ENCODE measurements around the gene GOT2.
"Not testable (repeated sequence)": the region's sequence is repeated elsewhere in the genome, so short reads cannot be mapped to it uniquely, and the experiment has no call there.

Gene GOT2

GRCh38 chr16:58727028-58727781 lies 6.9 kb downstream of the GOT2 start:
- no peak overlapping the region for H3K4me3 ChIP-seq
- no peak overlapping the region for H3K27ac ChIP-seq

- no peak overlapping the region for H3K4me3 ChIP-seq
- H3K27ac ChIP-seq = no peak overlapping the region
These were observed 11.0 kb downstream of the GOT2 start for GRCh38 chr16:58723109-58723508.

DNA sequence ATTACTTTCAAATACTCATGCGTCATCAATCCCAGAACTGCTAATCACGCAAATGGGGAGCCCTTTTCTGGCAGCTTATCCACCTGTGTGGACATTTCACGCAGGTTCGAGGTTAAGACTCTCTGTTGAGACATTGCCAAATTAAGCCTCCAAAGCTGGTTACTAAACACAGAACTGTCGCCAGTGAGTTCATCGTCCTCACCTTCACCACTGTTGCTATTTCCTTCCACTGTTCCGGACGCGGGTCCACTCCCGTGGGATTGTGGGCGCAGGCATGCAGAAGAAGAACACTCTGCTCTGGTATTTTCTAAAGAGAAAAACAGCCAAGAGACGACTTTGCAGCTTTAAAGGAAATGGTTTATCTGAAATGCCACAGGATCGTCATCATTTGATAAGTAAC lies 16.1 kb downstream of the GOT2 start:
- Histone ChIP-seq H3K4me3 (no peak overlapping the region), H3K27ac (no peak overlapping the region)

DNA sequence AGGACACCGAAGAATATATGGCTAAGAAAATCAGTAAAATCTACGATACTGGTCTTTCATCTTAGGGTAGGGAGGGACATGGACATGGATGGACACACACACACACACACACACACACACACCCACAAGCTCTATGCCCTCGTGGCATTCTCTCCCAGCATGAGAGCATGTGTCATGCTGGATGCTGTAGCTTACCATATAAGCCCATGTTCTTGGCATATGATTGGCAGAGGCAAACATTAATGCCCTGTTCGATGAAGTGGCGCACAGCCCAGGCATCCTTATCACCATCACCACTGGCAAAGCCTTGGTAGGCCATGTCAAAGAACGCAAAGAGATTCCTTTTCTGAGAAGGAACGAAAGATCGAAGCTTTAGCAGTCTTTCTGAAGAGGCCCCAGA lies 17.6 kb downstream of the GOT2 start:
- no peak overlapping the region for H3K27ac ChIP-seq
- H3K4me3 ChIP-seq = no peak overlapping the region

GRCh38 chr16:58713742-58714141 lies 20.4 kb downstream of the GOT2 start:
- no peak overlapping the region for H3K27ac ChIP-seq

GRCh38 chr16:58709333-58709732 lies 24.8 kb downstream of the GOT2 start:
- Histone ChIP-seq H3K27ac (no peak overlapping the region), H3K4me3 (no peak overlapping the region)

More at GRCh38 chr16:58713742-58714141, 20.4 kb downstream of the GOT2 start:
- no peak overlapping the region for H3K4me3 ChIP-seq

DNA sequence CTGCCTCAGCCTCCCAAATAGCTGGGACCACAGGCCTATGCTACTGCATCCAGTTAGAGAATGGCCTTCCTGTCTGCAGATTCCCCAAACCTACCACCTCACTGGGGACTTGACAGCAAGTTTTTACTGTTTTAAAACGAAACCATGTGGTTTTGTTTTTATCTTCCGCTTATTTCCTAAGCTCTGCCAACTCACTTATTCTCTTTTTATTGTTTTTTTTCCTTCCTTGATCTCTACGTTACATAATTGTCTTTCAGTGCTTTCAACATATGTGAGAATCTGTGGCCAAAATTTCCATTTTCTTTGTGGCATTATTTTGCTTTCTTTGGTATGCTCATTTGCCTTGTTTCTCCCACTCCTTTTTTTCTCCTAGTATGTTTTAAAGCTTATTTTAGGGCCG lies 35.0 kb downstream of the GOT2 start:
- no peak overlapping the region for H3K27ac ChIP-seq
- no peak overlapping the region for H3K4me3 ChIP-seq

GRCh38 chr16:58695368-58695767 lies 38.7 kb downstream of the GOT2 start:
- Histone ChIP-seq H3K4me3 (no peak overlapping the region), H3K27ac (no peak overlapping the region)

GRCh38 chr16:58692450-58692849 lies 41.7 kb downstream of the GOT2 start:
- Histone ChIP-seq H3K27ac (no peak overlapping the region), H3K4me3 (no peak overlapping the region)

GRCh38 chr16:58686985-58687706 lies 47.0 kb downstream of the GOT2 start:
- not testable (repeated sequence) for H3K4me3 ChIP-seq, H3K27ac ChIP-seq

- Histone ChIP-seq H3K4me3 (peak overlapping the region in 5 of 7 experiments; percentile 77 to 93 (median 88)), H3K27ac (peak overlapping the region in 10 of 21 experiments; percentile 75 to 92 (median 88))
These were observed 49.0 kb downstream of the GOT2 start for GRCh38 chr16:58685084-58685449.

GRCh38 chr16:58684354-58685083 lies 49.6 kb downstream of the GOT2 start, which contains the start of gene SLC38A7:
Gene SLC38A7 (minus strand): TSS chr16:58684770. CDS start chr16:58680126, 4,644 bp downstream.
- peak within 1 kb of the TSS; percentile 77 to 95 (median 88) for H3K4me3 ChIP-seq
- peak within 1 kb of the TSS; percentile 43 to 92 (median 85) for H3K27ac ChIP-seq

DNA sequence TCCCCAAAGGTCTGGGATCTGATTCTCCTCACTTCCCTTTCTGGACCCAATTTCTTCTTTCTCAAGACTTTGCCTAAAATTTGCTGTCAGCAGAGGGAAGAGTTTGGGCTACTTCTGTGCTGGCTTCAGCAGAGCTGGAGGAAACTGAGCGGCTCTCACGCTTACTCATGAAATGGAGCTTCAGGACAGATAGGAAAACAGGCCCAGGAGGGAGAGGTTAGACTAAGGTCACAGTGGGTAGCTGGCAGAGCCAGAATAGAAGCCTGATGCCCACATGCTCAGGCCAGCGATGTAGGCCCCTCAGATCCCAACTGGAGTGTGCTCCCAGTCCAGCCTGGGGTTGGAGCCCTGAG lies 50.1 kb downstream of the GOT2 start:
- H3K27ac ChIP-seq = peak overlapping the region; percentile 43 to 92 (median 85)

GRCh38 chr16:58679763-58680162 lies 54.4 kb downstream of the GOT2 start:
- Histone ChIP-seq H3K27ac (no peak overlapping the region), H3K4me3 (no peak overlapping the region)

More for the DNA sequence above, 50.1 kb downstream of the GOT2 start:
- H3K4me3 ChIP-seq = peak overlapping the region; percentile 77 to 95 (median 88)

DNA sequence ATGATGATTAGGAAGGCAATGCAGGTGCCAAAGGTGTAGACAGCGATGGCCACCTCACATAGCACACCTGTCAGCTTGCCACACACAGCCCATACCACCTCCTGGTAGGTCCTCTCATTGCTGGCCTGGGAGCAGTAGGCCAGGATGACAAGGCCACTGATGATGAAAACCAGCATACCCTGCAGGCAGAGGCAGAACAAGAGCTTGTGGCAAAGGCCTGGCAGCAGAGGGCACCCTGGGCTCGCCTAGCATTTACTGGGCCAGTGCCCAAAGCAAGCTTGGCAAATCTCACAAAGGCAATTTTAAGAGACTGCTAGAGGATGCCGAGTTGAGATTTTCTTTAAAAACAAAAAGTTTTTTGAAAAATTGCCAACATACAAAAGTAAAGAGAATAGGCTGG lies 55.4 kb downstream of the GOT2 start:
- Histone ChIP-seq H3K27ac (no peak overlapping the region), H3K4me3 (no peak overlapping the region)

DNA sequence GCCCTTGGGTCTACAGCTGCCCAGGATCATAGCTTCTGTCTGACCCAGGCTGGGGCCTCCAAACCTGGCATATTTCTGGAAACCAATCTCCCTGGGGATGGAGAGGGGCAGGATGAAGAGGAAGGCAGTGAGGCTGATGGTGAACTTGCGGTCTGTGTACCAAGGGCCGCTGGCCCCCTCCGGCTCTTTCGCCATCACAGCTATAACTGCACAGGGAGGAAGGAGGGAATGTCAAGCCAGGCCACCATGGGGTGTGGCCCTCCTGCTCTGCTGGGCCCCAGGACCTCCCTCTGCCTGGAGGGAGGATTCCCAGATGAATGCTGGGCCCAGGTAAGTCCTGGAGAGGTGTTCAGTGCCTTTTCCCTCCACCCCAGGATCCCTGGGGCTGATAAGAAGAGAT lies 55.8 kb downstream of the GOT2 start:
- H3K4me3 ChIP-seq = no peak overlapping the region
- H3K27ac ChIP-seq = no peak overlapping the region

- H3K27ac ChIP-seq = no peak overlapping the region
- H3K4me3 ChIP-seq = no peak overlapping the region
These were observed 63.1 kb downstream of the GOT2 start for GRCh38 chr16:58670946-58671583.

GRCh38 chr16:58670177-58670576 lies 63.9 kb downstream of the GOT2 start:
- H3K27ac ChIP-seq = no peak overlapping the region
- H3K4me3 ChIP-seq = no peak overlapping the region

- Histone ChIP-seq H3K4me3 (no peak overlapping the region), H3K27ac (no peak overlapping the region)
These were observed 68.9 kb downstream of the GOT2 start for GRCh38 chr16:58665200-58665599.

GRCh38 chr16:58661199-58661830 lies 72.8 kb downstream of the GOT2 start:
- no peak overlapping the region for H3K4me3 ChIP-seq
- no peak overlapping the region for H3K27ac ChIP-seq
